HEK293T (cell line): ENCODE data around the gene CD80.

Experiments used
- ARNT ChIP-seq: fragments of 450-650 bp; IDR thresholded peaks from 2 replicates; pipeline ENCODE4 v1.6.1; 2017; ENCODE audit warnings: mild to moderate bottlenecking
- BHLHE40 ChIP-seq: fragments of 450-650 bp; IDR thresholded peaks from 2 replicates; pipeline ENCODE4 v1.6.1; 2016; ENCODE audit warnings: mild to moderate bottlenecking, moderate library complexity, borderline replicate concordance
- FOXA1 ChIP-seq: fragments of 450-650 bp; IDR thresholded peaks from 2 replicates; pipeline ENCODE4 v1.6.1; 2016; ENCODE audit warnings: mild to moderate bottlenecking
- FOXK2 ChIP-seq: fragments of 450-650 bp; IDR thresholded peaks from 2 replicates; pipeline ENCODE4 v1.6.1; 2016; ENCODE audit warnings: mild to moderate bottlenecking
- L3MBTL2 ChIP-seq: fragments of 450-650 bp; conservative IDR thresholded peaks from 2 replicates; pipeline ENCODE4 v1.6.1; 2016; ENCODE audit warnings: mild to moderate bottlenecking
- LEF1 ChIP-seq: fragments of 450-650 bp; IDR thresholded peaks from 2 replicates; pipeline ENCODE4 v1.6.1; 2017; ENCODE audit warnings: mild to moderate bottlenecking, borderline replicate concordance
- NFRKB ChIP-seq: fragments of 450-650 bp; IDR thresholded peaks from 2 replicates; pipeline ENCODE4 v1.6.1; 2016; ENCODE audit warnings: mild to moderate bottlenecking, moderate library complexity
- SP1 ChIP-seq: fragments of 450-650 bp; IDR thresholded peaks from 2 replicates; pipeline ENCODE4 v1.6.1; 2017
- TARDBP ChIP-seq: fragments of 450-650 bp; IDR thresholded peaks from 2 replicates; pipeline ENCODE4 v1.6.1; 2016

DNA sequence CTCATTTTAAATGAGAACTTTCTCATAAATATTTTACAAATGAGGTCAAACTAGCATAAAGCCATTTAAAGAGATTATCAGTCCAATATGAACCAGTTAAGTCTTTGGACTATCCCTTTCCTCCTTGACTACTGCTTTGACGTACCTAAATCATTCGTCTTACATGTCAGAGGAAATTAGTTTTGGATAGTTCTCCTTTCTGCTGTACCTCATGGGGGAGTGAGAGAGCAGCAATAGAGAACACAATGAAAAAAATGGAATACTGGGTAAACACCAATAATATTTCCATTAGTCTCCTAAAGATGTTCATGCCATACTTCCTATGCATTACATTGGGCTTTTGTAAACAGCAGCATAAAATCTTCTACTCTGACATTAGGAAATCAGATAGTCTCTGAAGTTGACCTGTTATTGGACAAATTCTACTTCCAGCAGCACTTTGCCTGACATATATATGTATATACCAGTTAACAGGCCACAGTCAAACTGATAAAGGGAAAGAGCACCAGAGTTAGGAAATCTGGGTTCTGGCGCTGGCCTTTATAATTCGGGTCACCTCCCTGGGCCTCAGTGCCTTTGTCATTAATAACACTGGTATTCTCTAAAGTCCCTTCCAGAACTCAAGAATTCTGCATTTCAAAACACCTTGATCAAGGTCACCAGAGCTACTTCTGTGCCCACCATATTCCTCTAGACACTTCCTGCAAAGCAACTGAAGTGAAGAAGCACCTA is 34.3 kb downstream of the CD80 start:
- TF ChIP-seq ARNT (no peak), TARDBP (no peak), SP1 (no peak), BHLHE40 (no peak), NFRKB (no peak), FOXK2 (no peak), FOXA1 (no peak), LEF1 (no peak), L3MBTL2 (no peak)
